PC-9 (cell line): ENCODE measurements around the gene VAV3. TPM values are rescaled to one million over a fixed set of nuclear protein-coding genes. Genes with fewer than 3 reads are reported as not detected.

Source experiments
- BruUV-seq: library from RNA; stranded (reverse); fragments of 400-500 nt; replicated peaks from 2 replicates; lab custom pipeline; 2021; lab: Mats Ljungman, UMichigan
- CTCF ChIA-PET: fragments of 300-600 bp; sonication (Branson Sonifier 250); formaldehyde crosslinking; loops from one replicate; lab custom pipeline; 2022; ENCODE audit warnings: antibody characterized with exemption; lab: Charles Lee
- POLR2A ChIA-PET: fragments of 300-600 bp; sonication (Branson Sonifier 250); formaldehyde crosslinking; loops from one replicate; lab custom pipeline; 2022; ENCODE audit warnings: antibody characterized with exemption; ENCODE audit not compliant: unreplicated experiment; lab: Charles Lee
- DNase-seq, 2 experiments: peaks; one replicate each; pipeline versions ENCODE4 v3.0.0 to v3.0.0-alpha.2; 2015 to 2022; ENCODE audit warnings: mixed read lengths in 1 of 2
- H2AFZ ChIP-seq: fragments of 200-600 bp; sonication (generic); 2 replicates; pipeline ENCODE4 v1.8.1; 2017; ENCODE audit warnings: antibody characterized with exemption
- H3F3A ChIP-seq: fragments of 200-600 bp; sonication (generic); 2 replicates; pipeline ENCODE4 v1.8.1; 2017; ENCODE audit warnings: antibody characterized with exemption, mild to moderate bottlenecking, low read depth; ENCODE audit not compliant: insufficient read depth
- H3K27ac ChIP-seq: fragments of 200-600 bp; sonication (generic); 2 replicates; pipeline ENCODE4 v1.6.1; 2016; ENCODE audit warnings: mixed run types
- H3K27me3 ChIP-seq: fragments of 200-600 bp; sonication (generic); 2 replicates; pipeline ENCODE4 v1.6.1; 2016; ENCODE audit warnings: low read depth, mixed run types; ENCODE audit not compliant: insufficient read depth
- H3K36me3 ChIP-seq: fragments of 200-600 bp; sonication (generic); 2 replicates; pipeline ENCODE4 v1.6.1; 2016; ENCODE audit warnings: low read depth, mixed run types
- H3K4me1 ChIP-seq: fragments of 200-600 bp; sonication (generic); replicated peaks from 2 replicates; pipeline ENCODE4 v1.6.1; 2016; ENCODE audit warnings: mixed run types; ENCODE audit not compliant: insufficient read depth
- H3K4me2 ChIP-seq: fragments of 200-600 bp; sonication (generic); 2 replicates; pipeline ENCODE4 v1.6.1; 2017; ENCODE audit warnings: mixed run types
- H3K4me3 ChIP-seq: fragments of 200-600 bp; sonication (generic); 2 replicates; pipeline ENCODE4 v1.6.1; 2016; ENCODE audit warnings: mixed run types
- H3K79me2 ChIP-seq: fragments of 200-600 bp; sonication (generic); 2 replicates; pipeline ENCODE4 v1.6.1; 2017; ENCODE audit warnings: low read depth, mixed run types
- H3K9me2 ChIP-seq: fragments of 200-600 bp; sonication (generic); 2 replicates; pipeline ENCODE4 v1.8.1; 2017; ENCODE audit warnings: mild to moderate bottlenecking; ENCODE audit not compliant: insufficient read depth
- H3K9me3 ChIP-seq: fragments of 200-600 bp; sonication (generic); 2 replicates; pipeline ENCODE4 v1.8.1; 2016; ENCODE audit warnings: low read depth; ENCODE audit not compliant: insufficient read depth
- H4K20me1 ChIP-seq: fragments of 200-600 bp; sonication (generic); 2 replicates; pipeline ENCODE4 v1.8.1; 2017; ENCODE audit not compliant: insufficient read depth
- CTCF ChIP-seq: fragments of 200-600 bp; sonication (generic); conservative IDR thresholded peaks from 2 replicates; pipeline ENCODE4 v1.6.1; 2017; ENCODE audit warnings: mixed run types, antibody characterized with exemption, mild to moderate bottlenecking, moderate library complexity
- EZH2 ChIP-seq: fragments of 200-600 bp; sonication (generic); IDR thresholded peaks from 2 replicates; pipeline ENCODE4 v1.8.0; 2017; ENCODE audit warnings: antibody characterized with exemption, low read depth
- intact Hi-C: fragments of 100-400 bp; cut with micrococcal nuclease; formaldehyde crosslinking; loops from one replicate; pipeline ENCODE4 v1.10.0; 2022; ENCODE audit not compliant: unreplicated experiment
- total RNA-seq: library from RNA; stranded (reverse); gene quantifications from 2 replicates; pipeline ENCODE4 v1.2.3, GENCODE V29; 2021

Gene VAV3
- total RNA-seq, 1 experiment from 2014 or later = 1.7 TPM

DNA sequence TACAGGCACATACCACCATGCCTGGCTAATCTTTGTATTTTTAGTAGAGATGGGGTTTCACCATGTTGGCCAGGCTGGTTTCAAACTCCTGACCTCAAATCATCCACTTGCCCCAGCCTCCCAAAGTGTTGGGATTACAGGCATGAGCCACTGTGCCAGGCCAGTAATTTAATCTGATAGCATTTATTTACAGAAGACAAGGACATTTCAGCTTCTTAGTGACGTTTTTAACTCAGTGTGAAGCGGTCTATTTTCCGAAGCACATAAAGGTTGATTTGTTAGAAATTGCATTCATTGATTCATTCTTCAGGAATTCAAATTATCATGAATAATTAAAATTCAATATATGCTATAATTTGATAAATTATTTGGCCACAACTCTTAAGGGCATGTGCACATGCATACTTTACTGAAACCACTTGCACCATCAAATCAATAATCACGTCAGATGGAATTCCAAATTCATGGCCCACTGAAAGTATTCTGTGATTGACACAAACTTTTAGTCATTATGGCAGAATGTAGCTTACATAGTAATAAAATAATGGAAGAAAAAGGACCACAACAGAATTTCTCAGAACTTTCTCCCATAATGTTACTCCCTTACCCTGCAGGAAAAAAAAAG is 339.5 kb downstream of the VAV3 start:
- Histone ChIP-seq H2AFZ (no peak overlapping the region; the same call in 1 of the 2 replicates), H3K27me3 (no peaks in the 10 kb centered on the region), H3K9me2 (no peaks in the 10 kb centered on the region), H3K4me1 (no peaks in the 10 kb centered on the region), H3F3A (no peaks in the 10 kb centered on the region), H4K20me1 (no peaks in the 10 kb centered on the region), H3K4me3 (no peak overlapping the region), H3K79me2 (no peaks in the 10 kb centered on the region), H3K36me3 (no peaks in the 10 kb centered on the region), H3K9me3 (no peaks in the 10 kb centered on the region), H3K4me2 (no peak overlapping the region), H3K27ac (no peak overlapping the region)
- CTCF ChIA-PET = no interaction called here
- no peak for DNase-seq
- POLR2A ChIA-PET = no interaction called here
- no TSS peak for BruUV-seq
- TF ChIP-seq EZH2 (no peak), CTCF (no peak)
- intact Hi-C loops = no loop called here

- Histone ChIP-seq H2AFZ (no peak overlapping the region), H4K20me1 (no peaks in the 10 kb centered on the region), H3K4me2 (no peak overlapping the region), H3K9me3 (no peaks in the 10 kb centered on the region), H3K79me2 (no peaks in the 10 kb centered on the region), H3K4me1 (no peaks in the 10 kb centered on the region), H3K27me3 (no peaks in the 10 kb centered on the region), H3F3A (no peaks in the 10 kb centered on the region), H3K36me3 (no peaks in the 10 kb centered on the region), H3K27ac (no peak overlapping the region), H3K9me2 (no peaks in the 10 kb centered on the region), H3K4me3 (no peak overlapping the region)
- ChIA-PET CTCF (no interaction called here), POLR2A (no interaction called here)
- TF ChIP-seq EZH2 (no peak), CTCF (no peak)
- DNase-seq = no peak
- no TSS peak for BruUV-seq
- intact Hi-C loops = no loop called here
Measured at GRCh38 chr1:107623431-107623830, 341.5 kb downstream of the VAV3 start.

- Histone ChIP-seq H3F3A (no peaks in the 10 kb centered on the region), H2AFZ (no peak overlapping the region), H3K79me2 (no peaks in the 10 kb centered on the region), H3K36me3 (no peaks in the 10 kb centered on the region), H3K9me3 (no peaks in the 10 kb centered on the region), H3K4me1 (no peaks in the 10 kb centered on the region), H3K27ac (no peak overlapping the region), H3K4me2 (no peak overlapping the region), H4K20me1 (no peaks in the 10 kb centered on the region), H3K9me2 (no peaks in the 10 kb centered on the region), H3K27me3 (no peaks in the 10 kb centered on the region), H3K4me3 (no peak overlapping the region)
- intact Hi-C loops = no loop called here
- POLR2A ChIA-PET = no interaction called here
- CTCF ChIA-PET = no interaction called here
- no peak for DNase-seq
- TF ChIP-seq CTCF = no peak
- TF ChIP-seq EZH2 = no peak
- no TSS peak for BruUV-seq
Measured at GRCh38 chr1:107622966-107623365, 342.0 kb downstream of the VAV3 start.
